Esophagus muscularis mucosa (tissue), 3 donors: ENCODE results near the gene ZSCAN20.

ENCODE experiments used
- EP300 ChIP-seq: sonication (generic); formaldehyde crosslinking; IDR thresholded peaks from one replicate; pipeline ENCODE4 v1.6.1; 2017; ENCODE audit warnings: antibody characterized with exemption
- TF ChIP-seq, protein P1 (sequence below), 3 experiments: fragments of 200-600 bp in 2 of 3; fragments of 450-650 bp in 1 of 3; sonication (generic) in 2 of 3; IDR thresholded peaks; one replicate each; pipeline ENCODE4 v1.5.1; 2017 to 2019; ENCODE audit warnings: antibody characterized with exemption in 3 of 3, mild to moderate bottlenecking in 2 of 3, moderate library complexity in 1 of 3

DNA sequence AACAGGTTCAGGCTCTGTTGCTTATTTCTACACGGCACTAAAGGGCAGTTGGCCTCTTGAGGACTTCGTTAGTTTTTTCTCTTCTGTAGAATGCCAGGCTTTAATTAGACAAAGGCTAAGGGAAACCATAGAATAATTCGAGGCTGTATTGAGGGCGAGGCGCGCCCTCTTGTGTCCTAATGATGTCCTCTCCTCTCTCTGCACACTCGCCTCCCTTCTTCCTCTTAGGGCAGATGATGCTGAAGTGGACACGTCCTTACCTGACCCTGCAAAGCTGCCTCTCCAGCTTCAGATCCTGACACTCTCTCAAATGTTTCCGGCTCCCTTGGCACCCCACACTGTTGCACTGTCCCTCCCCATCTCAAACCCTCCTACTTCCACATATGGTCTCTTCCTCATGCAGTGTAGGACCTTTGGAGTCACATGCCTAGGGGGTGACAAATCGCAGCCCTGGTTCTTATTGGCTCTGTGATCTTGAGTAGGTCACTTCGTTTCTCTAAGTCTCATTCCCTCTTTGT is 1.9 kb upstream of the ZSCAN20 start:
- TF ChIP-seq, protein P1, sequence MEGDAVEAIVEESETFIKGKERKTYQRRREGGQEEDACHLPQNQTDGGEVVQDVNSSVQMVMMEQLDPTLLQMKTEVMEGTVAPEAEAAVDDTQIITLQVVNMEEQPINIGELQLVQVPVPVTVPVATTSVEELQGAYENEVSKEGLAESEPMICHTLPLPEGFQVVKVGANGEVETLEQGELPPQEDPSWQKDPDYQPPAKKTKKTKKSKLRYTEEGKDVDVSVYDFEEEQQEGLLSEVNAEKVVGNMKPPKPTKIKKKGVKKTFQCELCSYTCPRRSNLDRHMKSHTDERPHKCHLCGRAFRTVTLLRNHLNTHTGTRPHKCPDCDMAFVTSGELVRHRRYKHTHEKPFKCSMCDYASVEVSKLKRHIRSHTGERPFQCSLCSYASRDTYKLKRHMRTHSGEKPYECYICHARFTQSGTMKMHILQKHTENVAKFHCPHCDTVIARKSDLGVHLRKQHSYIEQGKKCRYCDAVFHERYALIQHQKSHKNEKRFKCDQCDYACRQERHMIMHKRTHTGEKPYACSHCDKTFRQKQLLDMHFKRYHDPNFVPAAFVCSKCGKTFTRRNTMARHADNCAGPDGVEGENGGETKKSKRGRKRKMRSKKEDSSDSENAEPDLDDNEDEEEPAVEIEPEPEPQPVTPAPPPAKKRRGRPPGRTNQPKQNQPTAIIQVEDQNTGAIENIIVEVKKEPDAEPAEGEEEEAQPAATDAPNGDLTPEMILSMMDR (IDR thresholded peaks at IDR 0.05): peak; percentile 87 to 91 (median 88)
- no peak for TF ChIP-seq EP300
